ENCODE results near the gene CHST15. TPM values are rescaled to one million over a fixed set of nuclear protein-coding genes. Genes with fewer than 3 reads are reported as not detected.

Gene CHST15
- total and polyA plus RNA-seq, 2 of the 13 experiments (the other 11 are each of a cell fraction or from before 2014, with no cell fraction given): 1.4 to 94.7 TPM

DNA sequence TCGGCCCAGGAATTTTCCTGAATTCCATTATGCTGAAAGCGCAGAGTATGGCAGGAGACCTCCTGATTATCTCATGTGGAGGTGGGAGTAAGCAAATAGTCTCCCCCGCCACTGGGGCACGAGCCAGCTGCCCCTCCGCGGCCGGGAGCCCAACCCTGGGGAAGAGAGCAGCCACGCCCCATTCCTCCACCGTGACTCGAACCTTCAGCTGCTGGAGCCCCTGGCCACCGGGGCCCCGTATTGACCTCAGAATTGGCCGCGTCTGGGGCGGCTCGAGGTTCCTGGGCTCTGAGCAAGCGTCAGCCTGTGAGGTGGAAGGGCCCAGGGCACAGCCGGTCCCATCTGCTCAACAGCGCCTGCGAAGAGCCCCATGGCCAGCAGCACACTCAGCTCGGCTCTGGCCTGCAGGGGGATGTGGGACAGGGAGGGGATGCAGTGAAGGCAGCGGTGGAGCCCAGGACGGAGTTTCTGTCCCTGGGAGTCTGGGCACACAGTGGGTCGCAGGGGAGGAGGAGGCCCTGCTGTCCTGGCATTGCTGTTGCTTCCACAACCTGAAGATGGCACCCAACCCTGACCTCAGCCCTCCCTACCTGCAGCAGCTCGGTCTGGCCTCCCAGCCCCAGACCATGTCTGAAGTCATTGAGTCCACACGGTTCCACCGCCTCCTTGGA, 97.8 kb downstream of the CHST15 start (continued):
- TF ChIP-seq ZNF780A (CRISPR knock-in tag; IDR thresholded peaks at IDR 0.05): no peak
- TF ChIP-seq MYNN (CRISPR knock-in tag; IDR thresholded peaks at IDR 0.05; ENCODE audit: low read depth): no peak
- no peak for TF ChIP-seq RNF2 (conservative IDR thresholded peaks at IDR 0.05; ENCODE audit: low read depth)
- peak; percentile 49; the same call in 1 of the 2 replicates for TF ChIP-seq ZFX (CRISPR knock-in tag; IDR thresholded peaks at IDR 0.05; ENCODE audit: low read depth)
- no peak for TF ChIP-seq BORCS8-MEF2B (CRISPR knock-in tag; IDR thresholded peaks at IDR 0.05)
- peak; percentile 71; the same call in 1 of the 2 replicates for TF ChIP-seq ZNF563 (CRISPR knock-in tag; IDR thresholded peaks at IDR 0.05)
- no peak for TF ChIP-seq ZNF781 (CRISPR knock-in tag; IDR thresholded peaks at IDR 0.05; ENCODE audit: borderline replicate concordance, not compliant biosample characterization)
- TF ChIP-seq ZNF510 (CRISPR knock-in tag; IDR thresholded peaks at IDR 0.05; ENCODE audit: low read depth): no peak
- TF ChIP-seq, protein P1, sequence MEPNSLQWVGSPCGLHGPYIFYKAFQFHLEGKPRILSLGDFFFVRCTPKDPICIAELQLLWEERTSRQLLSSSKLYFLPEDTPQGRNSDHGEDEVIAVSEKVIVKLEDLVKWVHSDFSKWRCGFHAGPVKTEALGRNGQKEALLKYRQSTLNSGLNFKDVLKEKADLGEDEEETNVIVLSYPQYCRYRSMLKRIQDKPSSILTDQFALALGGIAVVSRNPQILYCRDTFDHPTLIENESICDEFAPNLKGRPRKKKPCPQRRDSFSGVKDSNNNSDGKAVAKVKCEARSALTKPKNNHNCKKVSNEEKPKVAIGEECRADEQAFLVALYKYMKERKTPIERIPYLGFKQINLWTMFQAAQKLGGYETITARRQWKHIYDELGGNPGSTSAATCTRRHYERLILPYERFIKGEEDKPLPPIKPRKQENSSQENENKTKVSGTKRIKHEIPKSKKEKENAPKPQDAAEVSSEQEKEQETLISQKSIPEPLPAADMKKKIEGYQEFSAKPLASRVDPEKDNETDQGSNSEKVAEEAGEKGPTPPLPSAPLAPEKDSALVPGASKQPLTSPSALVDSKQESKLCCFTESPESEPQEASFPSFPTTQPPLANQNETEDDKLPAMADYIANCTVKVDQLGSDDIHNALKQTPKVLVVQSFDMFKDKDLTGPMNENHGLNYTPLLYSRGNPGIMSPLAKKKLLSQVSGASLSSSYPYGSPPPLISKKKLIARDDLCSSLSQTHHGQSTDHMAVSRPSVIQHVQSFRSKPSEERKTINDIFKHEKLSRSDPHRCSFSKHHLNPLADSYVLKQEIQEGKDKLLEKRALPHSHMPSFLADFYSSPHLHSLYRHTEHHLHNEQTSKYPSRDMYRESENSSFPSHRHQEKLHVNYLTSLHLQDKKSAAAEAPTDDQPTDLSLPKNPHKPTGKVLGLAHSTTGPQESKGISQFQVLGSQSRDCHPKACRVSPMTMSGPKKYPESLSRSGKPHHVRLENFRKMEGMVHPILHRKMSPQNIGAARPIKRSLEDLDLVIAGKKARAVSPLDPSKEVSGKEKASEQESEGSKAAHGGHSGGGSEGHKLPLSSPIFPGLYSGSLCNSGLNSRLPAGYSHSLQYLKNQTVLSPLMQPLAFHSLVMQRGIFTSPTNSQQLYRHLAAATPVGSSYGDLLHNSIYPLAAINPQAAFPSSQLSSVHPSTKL (CRISPR knock-in tag; IDR thresholded peaks at IDR 0.05): 0 out of 2 replicates have a peak, but pooled peaks have one; percentile 8
- TF ChIP-seq, protein P2, sequence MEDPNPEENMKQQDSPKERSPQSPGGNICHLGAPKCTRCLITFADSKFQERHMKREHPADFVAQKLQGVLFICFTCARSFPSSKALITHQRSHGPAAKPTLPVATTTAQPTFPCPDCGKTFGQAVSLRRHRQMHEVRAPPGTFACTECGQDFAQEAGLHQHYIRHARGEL (CRISPR knock-in tag; IDR thresholded peaks at IDR 0.05): no peak
- TF ChIP-seq HDAC6 (IDR thresholded peaks at IDR 0.05; ENCODE audit: low read depth, low read length): no peak
- peak; percentile 58; the same call in 1 of the 2 replicates for TF ChIP-seq SPEN (CRISPR knock-in tag; IDR thresholded peaks at IDR 0.05; ENCODE audit: low read depth)
- TF ChIP-seq, protein P3, sequence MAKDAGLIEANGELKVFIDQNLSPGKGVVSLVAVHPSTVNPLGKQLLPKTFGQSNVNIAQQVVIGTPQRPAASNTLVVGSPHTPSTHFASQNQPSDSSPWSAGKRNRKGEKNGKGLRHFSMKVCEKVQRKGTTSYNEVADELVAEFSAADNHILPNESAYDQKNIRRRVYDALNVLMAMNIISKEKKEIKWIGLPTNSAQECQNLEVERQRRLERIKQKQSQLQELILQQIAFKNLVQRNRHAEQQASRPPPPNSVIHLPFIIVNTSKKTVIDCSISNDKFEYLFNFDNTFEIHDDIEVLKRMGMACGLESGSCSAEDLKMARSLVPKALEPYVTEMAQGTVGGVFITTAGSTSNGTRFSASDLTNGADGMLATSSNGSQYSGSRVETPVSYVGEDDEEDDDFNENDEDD (CRISPR knock-in tag; IDR thresholded peaks at IDR 0.05; ENCODE audit: borderline replicate concordance): no peak
- no peak for TF ChIP-seq RELA (CRISPR knock-in tag; IDR thresholded peaks at IDR 0.05)
- TF ChIP-seq THYN1 (CRISPR knock-in tag; IDR thresholded peaks at IDR 0.05; ENCODE audit: borderline replicate concordance, low read depth): no peak
- peak in 1 of 2 experiments; percentile 7; a peak in 1 of 4 replicates for TF ChIP-seq NR2F1 (CRISPR knock-in tag; IDR thresholded peaks at IDR 0.05)
- no peak for TF ChIP-seq CC2D1A (CRISPR knock-in tag; IDR thresholded peaks at IDR 0.05)
- TF ChIP-seq KLF16 (CRISPR knock-in tag; IDR thresholded peaks at IDR 0.05): no peak
- TF ChIP-seq, protein P4, sequence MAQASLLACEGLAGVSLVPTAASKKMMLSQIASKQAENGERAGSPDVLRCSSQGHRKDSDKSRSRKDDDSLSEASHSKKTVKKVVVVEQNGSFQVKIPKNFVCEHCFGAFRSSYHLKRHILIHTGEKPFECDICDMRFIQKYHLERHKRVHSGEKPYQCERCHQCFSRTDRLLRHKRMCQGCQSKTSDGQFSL (CRISPR knock-in tag; IDR thresholded peaks at IDR 0.05): no peak
- no peak for TF ChIP-seq ZNF274 (CRISPR knock-in tag; IDR thresholded peaks at IDR 0.05)
- no peak for TF ChIP-seq MYC (CRISPR knock-in tag; IDR thresholded peaks at IDR 0.05; ENCODE audit: borderline replicate concordance)
- TF ChIP-seq STAG1 (CRISPR knock-in tag; IDR thresholded peaks at IDR 0.05): peak; percentile 81
- TF ChIP-seq, protein P5, sequence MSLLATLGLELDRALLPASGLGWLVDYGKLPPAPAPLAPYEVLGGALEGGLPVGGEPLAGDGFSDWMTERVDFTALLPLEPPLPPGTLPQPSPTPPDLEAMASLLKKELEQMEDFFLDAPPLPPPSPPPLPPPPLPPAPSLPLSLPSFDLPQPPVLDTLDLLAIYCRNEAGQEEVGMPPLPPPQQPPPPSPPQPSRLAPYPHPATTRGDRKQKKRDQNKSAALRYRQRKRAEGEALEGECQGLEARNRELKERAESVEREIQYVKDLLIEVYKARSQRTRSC (CRISPR knock-in tag; IDR thresholded peaks at IDR 0.05; ENCODE audit: low read depth): no peak
- no peak for TF ChIP-seq ZNF282 (IDR thresholded peaks at IDR 0.05; ENCODE audit: partially characterized antibody)

All from HepG2 (cell line).